Activated T-helper 1 cell treated with anti-CD3 and anti-CD28 coated beads, Interleukin-12 subunit alpha, Interleukin-12 subunit beta, Interleukin-2, Interleukin-4 antibody, amounts not matched to agents 30 ng/mL and 10 ng/mL and 1 ng/mL, durations not matched to agents 14 hours and 24 hours and 36 hours (primary cell): ENCODE measurements around the gene GRIK4. TPM values are rescaled to one million over a fixed set of nuclear protein-coding genes. Genes with fewer than 3 reads are reported as not detected.

Source experiments
- DNase-seq: peaks from one replicate; pipeline ENCODE4 v3.0.0; 2021; ENCODE audit warnings: low spot score
- H3K27ac Mint-ChIP-seq: one replicate; pipeline ENCODE4 v1.8.0; 2021; ENCODE audit warnings: mild to moderate bottlenecking, mixed read lengths
- H3K27me3 Mint-ChIP-seq: one replicate; pipeline ENCODE4 v1.8.0; 2022; ENCODE audit warnings: mild to moderate bottlenecking, moderate library complexity, mixed read lengths; ENCODE audit not compliant: insufficient read depth
- H3K36me3 Mint-ChIP-seq: one replicate; pipeline ENCODE4 v1.8.0; 2021; ENCODE audit warnings: low read depth, mixed read lengths
- H3K4me1 Mint-ChIP-seq: one replicate; pipeline ENCODE4 v1.8.0; 2021; ENCODE audit warnings: low read depth, mixed read lengths
- H3K4me3 Mint-ChIP-seq: one replicate; pipeline ENCODE4 v1.8.0; 2021; ENCODE audit warnings: mild to moderate bottlenecking, moderate library complexity, mixed read lengths
- H3K9me3 Mint-ChIP-seq: one replicate; pipeline ENCODE4 v1.8.0; 2021; ENCODE audit warnings: mixed read lengths
- intact Hi-C: fragments of 100-400 bp; cut with micrococcal nuclease; formaldehyde crosslinking; loops from one replicate; pipeline ENCODE4 v1.15.1; 2024
- total RNA-seq: library from RNA; stranded (reverse); gene quantifications from 2 replicates; pipeline ENCODE4 v1.2.3, GENCODE V29; 2022

Gene GRIK4
- total RNA-seq, 1 donor from 2014 or later, result 0.16 TPM

- Mint-ChIP-seq H3K4me1 (no peaks in the 10 kb centered on the region), H3K9me3 (no peaks in the 10 kb centered on the region), H3K36me3 (no peaks in the 10 kb centered on the region), H3K4me3 (no peak overlapping the region), H3K27ac (no peak overlapping the region), H3K27me3 (no peaks in the 10 kb centered on the region)
- intact Hi-C loops, result no loop called here
- DNase-seq, result no peak
These were observed 134.7 kb downstream of the GRIK4 start for GRCh38 chr11:120646206-120646605.

GRCh38 chr11:120647681-120648080, 136.1 kb downstream of the GRIK4 start:
- H3K9me3 Mint-ChIP-seq, result no peaks in the 10 kb centered on the region
- H3K27ac Mint-ChIP-seq, result no peak overlapping the region
- intact Hi-C loops, result no loop called here
- peaks cover 2% of the 10 kb centered on the region for H3K27me3 Mint-ChIP-seq
- H3K4me1 Mint-ChIP-seq, result no peaks in the 10 kb centered on the region
- no peak overlapping the region for H3K4me3 Mint-ChIP-seq
- no peaks in the 10 kb centered on the region for H3K36me3 Mint-ChIP-seq
- DNase-seq, result no peak

GRCh38 chr11:120648771-120649170, 137.2 kb downstream of the GRIK4 start:
- no peaks in the 10 kb centered on the region for H3K4me1 Mint-ChIP-seq
- no peak overlapping the region for H3K4me3 Mint-ChIP-seq
- intact Hi-C loops, result no loop called here
- DNase-seq, result no peak
- no peaks in the 10 kb centered on the region for H3K9me3 Mint-ChIP-seq
- no peak overlapping the region for H3K27ac Mint-ChIP-seq
- H3K36me3 Mint-ChIP-seq, result no peaks in the 10 kb centered on the region
- H3K27me3 Mint-ChIP-seq, result peaks cover 2% of the 10 kb centered on the region

- H3K27ac Mint-ChIP-seq, result no peak overlapping the region
- H3K9me3 Mint-ChIP-seq, result no peaks in the 10 kb centered on the region
- H3K4me1 Mint-ChIP-seq, result no peaks in the 10 kb centered on the region
- peaks cover 2% of the 10 kb centered on the region for H3K27me3 Mint-ChIP-seq
- no peak for DNase-seq
- intact Hi-C loops, result no loop called here
- no peaks in the 10 kb centered on the region for H3K36me3 Mint-ChIP-seq
- H3K4me3 Mint-ChIP-seq, result no peak overlapping the region
These were observed 137.8 kb downstream of the GRIK4 start for GRCh38 chr11:120649316-120649715.

- Mint-ChIP-seq H3K4me3 (no peak overlapping the region), H3K36me3 (no peaks in the 10 kb centered on the region), H3K27ac (no peak overlapping the region), H3K27me3 (peaks cover 2% of the 10 kb centered on the region), H3K9me3 (no peaks in the 10 kb centered on the region), H3K4me1 (no peaks in the 10 kb centered on the region)
- intact Hi-C loops, result no loop called here
- no peak for DNase-seq
These were observed 139.8 kb downstream of the GRIK4 start for GRCh38 chr11:120651396-120651795.

- Mint-ChIP-seq H3K36me3 (no peaks in the 10 kb centered on the region), H3K4me3 (no peak overlapping the region)
These were observed 140.3 kb downstream of the GRIK4 start for GRCh38 chr11:120651836-120652235.

DNA sequence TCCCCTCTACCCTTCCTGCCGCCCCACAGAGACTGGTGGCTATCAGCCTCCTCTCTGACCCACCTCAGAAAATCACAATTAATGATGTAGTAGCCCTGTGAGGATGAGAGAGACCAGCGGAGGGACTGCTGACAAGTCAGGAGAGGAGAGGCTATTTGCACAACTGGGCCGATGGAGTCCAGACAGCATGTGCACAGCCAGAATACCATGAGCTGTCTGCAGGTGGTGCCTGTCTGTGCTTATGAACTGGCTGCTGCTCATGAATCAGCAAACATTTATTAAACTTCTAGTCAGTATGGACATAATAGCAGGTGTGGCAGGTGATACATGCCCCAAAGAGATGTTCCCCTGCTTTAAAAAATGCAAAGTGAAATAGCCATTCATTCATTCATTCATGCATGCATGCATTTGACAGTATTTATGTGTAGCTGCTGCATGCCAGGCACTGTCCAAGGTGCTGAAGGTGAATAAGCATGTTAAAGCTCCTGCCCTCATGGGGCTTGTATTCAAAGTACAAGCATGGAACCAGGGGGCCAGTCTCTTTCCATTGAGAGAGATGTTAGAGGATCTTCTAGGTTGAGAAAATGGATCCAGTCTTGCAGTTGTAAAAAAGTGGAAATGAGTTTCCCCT, 141.3 kb downstream of the GRIK4 start:
- intact Hi-C loops, result no loop called here
- Mint-ChIP-seq H3K9me3 (no peaks in the 10 kb centered on the region), H3K27ac (no peak overlapping the region), H3K4me1 (no peaks in the 10 kb centered on the region), H3K36me3 (no peaks in the 10 kb centered on the region), H3K27me3 (peaks cover 2% of the 10 kb centered on the region), H3K4me3 (no peak overlapping the region)
- DNase-seq, result no peak

More at GRCh38 chr11:120651836-120652235, 140.3 kb downstream of the GRIK4 start:
- Mint-ChIP-seq H3K27me3 (peaks cover 2% of the 10 kb centered on the region), H3K27ac (no peak overlapping the region), H3K4me1 (no peaks in the 10 kb centered on the region), H3K9me3 (no peaks in the 10 kb centered on the region)
- no peak for DNase-seq
- intact Hi-C loops, result no loop called here

DNA sequence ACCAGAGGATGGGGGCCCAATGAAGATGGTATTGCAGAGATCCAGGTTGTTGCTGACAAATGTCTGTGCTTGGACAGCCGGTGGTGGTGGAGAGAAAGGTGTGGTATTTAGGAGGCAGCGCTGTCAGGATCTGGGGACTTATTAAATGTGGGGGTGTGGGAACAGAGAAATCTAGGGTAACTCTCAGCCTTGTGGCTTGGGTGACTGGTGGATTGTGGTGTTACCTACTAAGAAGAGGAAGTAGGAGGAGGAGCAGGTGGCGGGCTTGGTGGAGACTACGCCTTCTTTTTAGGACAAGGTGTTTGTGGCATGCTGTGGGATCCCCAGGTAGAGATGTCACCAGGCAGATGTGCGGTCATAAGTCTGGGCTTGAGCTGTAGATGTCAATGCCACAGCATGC, 144.0 kb downstream of the GRIK4 start:
- H3K27me3 Mint-ChIP-seq, result peaks cover 2% of the 10 kb centered on the region
- no peak overlapping the region for H3K4me3 Mint-ChIP-seq
- H3K27ac Mint-ChIP-seq, result no peak overlapping the region
- no peak for DNase-seq
- no peaks in the 10 kb centered on the region for H3K36me3 Mint-ChIP-seq
- no peaks in the 10 kb centered on the region for H3K9me3 Mint-ChIP-seq
- intact Hi-C loops, result no loop called here
- H3K4me1 Mint-ChIP-seq, result no peaks in the 10 kb centered on the region

DNA sequence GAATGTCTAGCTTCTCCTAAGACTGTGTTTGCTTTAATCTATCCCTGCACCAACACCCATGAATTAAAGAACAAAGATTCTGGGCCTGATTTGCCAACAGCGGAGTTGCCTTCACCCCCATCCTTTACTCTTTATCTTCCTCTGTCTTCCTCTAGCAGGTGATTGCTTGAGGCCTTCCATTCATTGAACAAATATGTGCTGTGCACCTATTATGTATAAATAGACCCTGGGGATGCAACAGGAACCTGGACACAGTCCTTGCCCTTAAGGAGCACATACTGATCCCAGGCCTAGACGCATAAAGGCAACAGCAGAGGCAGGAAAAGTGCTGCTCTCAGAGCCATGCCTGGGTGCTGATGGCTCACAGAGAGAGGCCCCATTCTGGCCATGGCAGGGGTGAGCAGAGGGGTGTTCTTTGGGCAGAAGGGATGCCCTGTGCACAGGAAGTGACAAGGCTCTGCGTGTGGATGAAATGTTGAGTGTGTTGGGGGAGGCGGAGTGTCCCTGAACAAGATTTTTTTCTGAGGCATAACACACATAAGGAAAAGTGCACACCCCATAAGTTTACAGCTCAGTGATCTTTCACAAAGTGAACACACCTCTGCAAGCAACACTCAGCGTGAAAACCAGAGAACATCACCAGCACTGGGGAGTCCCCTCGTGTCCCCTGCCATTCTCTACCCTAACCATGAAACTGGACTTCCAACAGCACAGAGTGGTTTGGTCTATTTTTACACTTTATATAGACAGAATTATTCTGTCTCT, 145.9 kb downstream of the GRIK4 start:
- Mint-ChIP-seq H3K36me3 (no peaks in the 10 kb centered on the region), H3K4me1 (no peaks in the 10 kb centered on the region), H3K27ac (no peak overlapping the region), H3K9me3 (no peaks in the 10 kb centered on the region), H3K27me3 (no peaks in the 10 kb centered on the region), H3K4me3 (no peak overlapping the region)
- no peak for DNase-seq
- intact Hi-C loops, result no loop called here

DNA sequence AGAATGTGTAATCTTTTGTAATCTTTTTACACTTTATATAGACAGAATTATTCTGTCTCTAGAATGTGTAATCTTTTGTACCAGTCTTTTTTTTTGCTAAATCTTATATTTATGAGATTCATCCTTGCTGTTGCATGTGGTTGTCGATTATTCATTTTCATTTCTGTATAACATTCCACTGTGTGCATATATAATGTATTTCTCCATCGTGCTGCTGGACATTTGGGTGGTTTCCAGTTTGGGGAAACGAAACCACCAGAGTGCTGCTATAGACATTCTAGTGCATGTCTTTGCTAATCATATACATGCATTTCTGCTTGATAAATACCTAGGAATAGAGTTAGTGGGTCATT, 146.5 kb downstream of the GRIK4 start:
- Mint-ChIP-seq H3K9me3 (no peaks in the 10 kb centered on the region), H3K27ac (no peak overlapping the region), H3K4me1 (no peaks in the 10 kb centered on the region), H3K4me3 (no peak overlapping the region), H3K36me3 (no peaks in the 10 kb centered on the region), H3K27me3 (no peaks in the 10 kb centered on the region)
- intact Hi-C loops, result no loop called here
- no peak for DNase-seq

GRCh38 chr11:120659076-120659475, 147.5 kb downstream of the GRIK4 start:
- H3K9me3 Mint-ChIP-seq, result no peaks in the 10 kb centered on the region
- no peaks in the 10 kb centered on the region for H3K4me1 Mint-ChIP-seq
- intact Hi-C loops, result no loop called here
- no peak overlapping the region for H3K27ac Mint-ChIP-seq
- no peaks in the 10 kb centered on the region for H3K36me3 Mint-ChIP-seq
- no peaks in the 10 kb centered on the region for H3K27me3 Mint-ChIP-seq
- DNase-seq, result no peak
- H3K4me3 Mint-ChIP-seq, result no peak overlapping the region

- no peaks in the 10 kb centered on the region for H3K27me3 Mint-ChIP-seq
- no peak overlapping the region for H3K27ac Mint-ChIP-seq
- no peaks in the 10 kb centered on the region for H3K4me1 Mint-ChIP-seq
- no peaks in the 10 kb centered on the region for H3K9me3 Mint-ChIP-seq
- intact Hi-C loops, result no loop called here
- no peak for DNase-seq
- no peaks in the 10 kb centered on the region for H3K36me3 Mint-ChIP-seq
- no peak overlapping the region for H3K4me3 Mint-ChIP-seq
These were observed 148.5 kb downstream of the GRIK4 start for GRCh38 chr11:120660024-120660565.

DNA sequence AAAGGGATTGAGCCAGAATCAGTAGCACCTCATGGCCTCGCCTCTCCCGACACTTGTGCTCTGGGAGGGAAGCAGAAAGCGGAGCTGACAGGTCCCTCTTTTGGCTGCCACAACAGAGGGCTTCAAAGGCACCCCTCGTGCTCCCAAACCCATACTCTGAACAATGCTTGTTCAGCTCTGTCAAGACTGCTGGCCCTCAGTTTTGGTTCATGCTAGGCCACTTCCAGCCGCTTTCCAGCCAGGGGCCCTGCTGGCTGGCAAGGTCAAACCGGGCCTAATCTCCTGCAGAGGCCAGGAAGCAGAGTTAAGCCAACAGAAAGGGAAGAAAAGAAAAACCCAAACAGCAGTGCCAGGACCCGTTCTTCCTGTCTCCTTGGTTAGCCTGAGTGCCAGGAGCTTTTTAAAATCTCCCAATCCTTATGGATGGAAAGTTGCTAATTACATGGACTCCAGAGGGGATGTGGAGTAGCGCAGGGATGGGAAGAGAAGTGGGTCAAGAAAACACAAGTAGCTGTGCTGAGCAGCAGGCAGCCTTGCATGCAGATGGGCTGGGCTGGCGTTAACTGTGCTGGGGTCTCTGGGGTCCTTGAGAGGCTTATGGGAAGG, 150.6 kb downstream of the GRIK4 start:
- H3K36me3 Mint-ChIP-seq, result no peaks in the 10 kb centered on the region
- no peaks in the 10 kb centered on the region for H3K9me3 Mint-ChIP-seq
- DNase-seq, result no peak
- H3K4me3 Mint-ChIP-seq, result no peak overlapping the region
- H3K4me1 Mint-ChIP-seq, result no peaks in the 10 kb centered on the region
- H3K27ac Mint-ChIP-seq, result no peak overlapping the region
- no peaks in the 10 kb centered on the region for H3K27me3 Mint-ChIP-seq
- intact Hi-C loops, result no loop called here
